Measurements from ENCODE around the gene FCHSD1.

DNA sequence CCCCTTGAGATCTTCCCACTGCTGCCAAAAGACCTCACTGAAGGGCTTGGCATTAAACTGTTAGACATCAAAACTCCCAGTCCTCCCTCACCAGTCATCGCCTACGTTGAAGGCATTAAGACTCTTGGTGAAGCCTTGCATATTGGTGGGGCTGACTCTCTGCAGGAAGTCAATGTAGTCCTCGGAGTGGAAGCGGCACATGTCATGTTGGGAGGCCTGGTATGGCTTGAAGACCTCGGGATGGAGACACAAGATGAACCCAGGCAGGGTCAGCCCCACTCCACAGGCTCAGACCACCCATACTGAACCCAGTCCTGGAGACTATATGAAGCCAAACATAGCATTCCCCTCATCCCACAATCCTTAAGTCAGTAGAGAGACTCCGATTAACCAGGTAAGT lies 16.5 kb downstream of the FCHSD1 start:
- TF ChIP-seq, protein P1, sequence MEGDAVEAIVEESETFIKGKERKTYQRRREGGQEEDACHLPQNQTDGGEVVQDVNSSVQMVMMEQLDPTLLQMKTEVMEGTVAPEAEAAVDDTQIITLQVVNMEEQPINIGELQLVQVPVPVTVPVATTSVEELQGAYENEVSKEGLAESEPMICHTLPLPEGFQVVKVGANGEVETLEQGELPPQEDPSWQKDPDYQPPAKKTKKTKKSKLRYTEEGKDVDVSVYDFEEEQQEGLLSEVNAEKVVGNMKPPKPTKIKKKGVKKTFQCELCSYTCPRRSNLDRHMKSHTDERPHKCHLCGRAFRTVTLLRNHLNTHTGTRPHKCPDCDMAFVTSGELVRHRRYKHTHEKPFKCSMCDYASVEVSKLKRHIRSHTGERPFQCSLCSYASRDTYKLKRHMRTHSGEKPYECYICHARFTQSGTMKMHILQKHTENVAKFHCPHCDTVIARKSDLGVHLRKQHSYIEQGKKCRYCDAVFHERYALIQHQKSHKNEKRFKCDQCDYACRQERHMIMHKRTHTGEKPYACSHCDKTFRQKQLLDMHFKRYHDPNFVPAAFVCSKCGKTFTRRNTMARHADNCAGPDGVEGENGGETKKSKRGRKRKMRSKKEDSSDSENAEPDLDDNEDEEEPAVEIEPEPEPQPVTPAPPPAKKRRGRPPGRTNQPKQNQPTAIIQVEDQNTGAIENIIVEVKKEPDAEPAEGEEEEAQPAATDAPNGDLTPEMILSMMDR (IDR thresholded peaks at IDR 0.05) = no peak
- TF ChIP-seq POLR2AphosphoS5 (IDR thresholded peaks at IDR 0.05) (no peak), EP300 (IDR thresholded peaks at IDR 0.05) (no peak)

Data from stomach (tissue), 4 donors.